Right cardiac atrium (tissue), 5 donors: Measurements from ENCODE around the gene TAS2R9. TPM values are rescaled to one million over a fixed set of nuclear protein-coding genes. Genes with fewer than 3 reads are reported as not detected.

Experiments used
- ATAC-seq, 2 donors: fragments of 200-7000 bp; cut with Tn5 transposase; one replicate each; pipeline versions ENCODE4 v1.8.0 to v1.9.1; 2020; ENCODE audit warnings: moderate library complexity in 2 of 2, mild to moderate bottlenecking in 1 of 2
- DNase-seq, 3 donors: peaks; one replicate each; pipeline ENCODE4 v3.0.0-alpha.2; 2020
- H3K27ac ChIP-seq: one replicate; pipeline ENCODE4 v1.5.1; 2013; ENCODE audit warnings: mild to moderate bottlenecking, low read length, control low read depth, moderate library complexity
- H3K27me3 ChIP-seq: one replicate; pipeline ENCODE4 v1.6.1; 2013; ENCODE audit not compliant: control insufficient read depth, insufficient read depth
- H3K4me1 ChIP-seq: one replicate; pipeline ENCODE4 v1.6.1; 2013; ENCODE audit warnings: low read length; ENCODE audit not compliant: control insufficient read depth, insufficient read depth
- H3K4me3 ChIP-seq: one replicate; pipeline ENCODE4 v1.5.1; 2013; ENCODE audit warnings: low read length, control low read depth
- H3K9me3 ChIP-seq: one replicate; pipeline ENCODE4 v1.6.1; 2013; ENCODE audit warnings: low read length; ENCODE audit not compliant: control insufficient read depth
- WGBS: extraction: QIAGEN DNeasy Blood & Tissue Kit; methylation state at CpG from one replicate; pipeline ENCODE4 v1.1.7; 2013; 5-methylcytosine and 5-hydroxymethylcytosine counted together
- intact Hi-C, 4 donors: fragments of 100-400 bp; cut with DNase I; formaldehyde crosslinking; loops; one replicate each; pipeline versions ENCODE4 v1.11.0 to v1.14.0; 2022 to 2023
- long read RNA-seq, 4 donors: library from polyadenylated mRNA; unstranded; transcript quantifications; one replicate each; pipeline ENCODE4 v2.0.0, GENCODE V29; 2020 to 2021
- polyA plus RNA-seq: library from polyadenylated mRNA; stranded (reverse); fragments of 200-250 nt; gene quantifications from one replicate; pipeline ENCODE4 v1.2.3, GENCODE V29; 2013
- total RNA-seq, 4 donors: library from RNA; stranded (reverse); fragmentation: NEBNext Ultra II Directional; extraction: Animal tissue kit (Norgen Biotek cat#: 25700); gene quantifications; one replicate each; pipeline ENCODE4 v1.2.1, GENCODE V29; 2021
- donor health status: healthy with polysubstance abuse.
- donor health status: DM: no; HTN: yes; CAD: no.
- donor health status: DM: no; HTN: no; CAD: no.
- donor health status: DM: no; HTN: yes; CAD: no; lungs with severe emphysema.
- donor health status: DM: yes; HTN: yes; CAD: no.

The TAS2R9 gene
- total RNA-seq, result not detected
- polyA plus RNA-seq, result not detected
- long read RNA-seq, donor 1, result 0 reads
- long read RNA-seq, donor 2, result 0 reads
- long read RNA-seq, donor 3, result 0 reads
- long read RNA-seq, donor 4, result 0 reads

GRCh38 chr12:10810068-10810467 lies at the start of gene TAS2R9:
Gene TAS2R9, minus strand, starts transcription at chr12:10810168. Its CDS starts 93 bp downstream, at chr12:10810075.
- Histone ChIP-seq H3K4me1 (no peaks in the 10 kb centered on the region), H3K4me3 (no peak within 1 kb of the TSS), H3K27me3 (no peaks in the 10 kb centered on the region), H3K9me3 (no peaks in the 10 kb centered on the region), H3K27ac (no peak within 1 kb of the TSS)
- ATAC-seq, result no peak
- DNase-seq, result no peak
- intact Hi-C loops, result no loop called here

- Histone ChIP-seq H3K4me1 (peaks cover 3% of the 10 kb centered on the region), H3K4me3 (no peak overlapping the region), H3K27me3 (no peaks in the 10 kb centered on the region), H3K27ac (no peak overlapping the region), H3K9me3 (peaks cover 2% of the 10 kb centered on the region)
- ATAC-seq, result no peak
- 98% methylated on average over 2 of the region's 2 CpGs for WGBS
- intact Hi-C loops, result no loop called here
- no peak for DNase-seq
These were observed 45.8 kb upstream of the TAS2R9 start for GRCh38 chr12:10855807-10856206.

- Histone ChIP-seq H3K27ac (no peak overlapping the region), H3K4me3 (no peak overlapping the region), H3K4me1 (peaks cover 3% of the 10 kb centered on the region), H3K9me3 (peaks cover 2% of the 10 kb centered on the region), H3K27me3 (no peaks in the 10 kb centered on the region)
- ATAC-seq (no peak), DNase-seq (peak in 1 of 3 donors; percentile 32)
- intact Hi-C loops, result no loop called here
- WGBS, result 82% methylated on average over 2 of the region's 2 CpGs
These were observed 43.8 kb upstream of the TAS2R9 start for GRCh38 chr12:10853776-10854175.

GRCh38 chr12:10851243-10851858 lies 41.4 kb upstream of the TAS2R9 start:
- Histone ChIP-seq H3K4me3 (no peak overlapping the region), H3K27ac (no peak overlapping the region), H3K4me1 (peaks cover 3% of the 10 kb centered on the region), H3K9me3 (peaks cover 2% of the 10 kb centered on the region), H3K27me3 (no peaks in the 10 kb centered on the region)
- 81% methylated on average over 4 of the region's 4 CpGs for WGBS
- intact Hi-C loops, result no loop called here
- DNase-seq, result no peak
- ATAC-seq, result no peak

- Histone ChIP-seq H3K4me3 (no peak within 1 kb of the TSS), H3K27me3 (no peaks in the 10 kb centered on the region), H3K9me3 (no peaks in the 10 kb centered on the region), H3K4me1 (peaks cover 3% of the 10 kb centered on the region), H3K27ac (no peak within 1 kb of the TSS)
- ATAC-seq (no peak), DNase-seq (no peak)
- 91% methylated on average over 4 of the region's 4 CpGs for WGBS
- intact Hi-C loops, result no loop called here
These were observed 39.5 kb upstream of the TAS2R9 start, which contains the start of gene PRR4 for GRCh38 chr12:10849425-10849878. Gene PRR4, minus strand, starts transcription at chr12:10849475. Its CDS starts 38 bp downstream, at chr12:10849437.

GRCh38 chr12:10847744-10848143 lies 37.8 kb upstream of the TAS2R9 start:
- no peak for ATAC-seq

GRCh38 chr12:10842862-10843261 lies 32.9 kb upstream of the TAS2R9 start:
- intact Hi-C loops, result no loop called here
- ATAC-seq (no peak), DNase-seq (no peak)
- Histone ChIP-seq H3K9me3 (no peaks in the 10 kb centered on the region), H3K4me3 (no peak overlapping the region), H3K4me1 (no peaks in the 10 kb centered on the region), H3K27ac (no peak overlapping the region), H3K27me3 (no peaks in the 10 kb centered on the region)
- 97% methylated on average over 2 of the region's 2 CpGs for WGBS

More at GRCh38 chr12:10847744-10848143, 37.8 kb upstream of the TAS2R9 start:
- Histone ChIP-seq H3K4me3 (no peak overlapping the region), H3K27me3 (no peaks in the 10 kb centered on the region), H3K27ac (no peak overlapping the region), H3K9me3 (no peaks in the 10 kb centered on the region), H3K4me1 (peaks cover 3% of the 10 kb centered on the region)
- intact Hi-C loops, result no loop called here
- whole genome bisulfite sequencing, result 31% methylated on average over 2 of the region's 2 CpGs
- no peak for DNase-seq

GRCh38 chr12:10838461-10838860 lies 28.5 kb upstream of the TAS2R9 start:
- Histone ChIP-seq H3K27me3 (no peaks in the 10 kb centered on the region), H3K4me3 (no peak overlapping the region), H3K9me3 (no peaks in the 10 kb centered on the region), H3K27ac (no peak overlapping the region), H3K4me1 (no peaks in the 10 kb centered on the region)
- intact Hi-C loops, result no loop called here
- no peak for ATAC-seq
- no peak for DNase-seq
- WGBS, result 86% methylated on average over 3 of the region's 3 CpGs

GRCh38 chr12:10829994-10830393 lies 20.0 kb upstream of the TAS2R9 start:
- DNase-seq, result no peak
- intact Hi-C loops, result no loop called here
- H3K4me3 ChIP-seq, result no peak overlapping the region
- H3K4me1 ChIP-seq, result no peaks in the 10 kb centered on the region
- H3K27ac ChIP-seq, result no peak overlapping the region
- no peaks in the 10 kb centered on the region for H3K9me3 ChIP-seq
- 96% methylated on average over 1 of the region's 1 CpG for WGBS
- H3K27me3 ChIP-seq, result no peaks in the 10 kb centered on the region
- ATAC-seq, result no peak

- H3K4me1 ChIP-seq, result no peaks in the 10 kb centered on the region
- WGBS, result 86% methylated on average over 3 of the region's 3 CpGs
- ATAC-seq (no peak), DNase-seq (no peak)
- intact Hi-C loops, result no loop called here
- H3K4me3 ChIP-seq, result no peak within 1 kb of the TSS
- no peak within 1 kb of the TSS for H3K27ac ChIP-seq
- H3K9me3 ChIP-seq, result no peaks in the 10 kb centered on the region
- no peaks in the 10 kb centered on the region for H3K27me3 ChIP-seq
These were observed 16.3 kb upstream of the TAS2R9 start, which contains the start of gene TAS2R10 for GRCh38 chr12:10826258-10826657. Gene TAS2R10, minus strand, starts transcription at chr12:10826358. Its CDS starts 89 bp downstream, at chr12:10826269.

- H3K27ac ChIP-seq, result no peak overlapping the region
- H3K4me3 ChIP-seq, result no peak overlapping the region
- DNase-seq (no peak), ATAC-seq (no peak)
- 73% methylated on average over 3 of the region's 3 CpGs for WGBS
- no peaks in the 10 kb centered on the region for H3K9me3 ChIP-seq
- no peaks in the 10 kb centered on the region for H3K4me1 ChIP-seq
- intact Hi-C loops, result no loop called here
- no peaks in the 10 kb centered on the region for H3K27me3 ChIP-seq
These were observed 15.0 kb upstream of the TAS2R9 start for GRCh38 chr12:10824957-10825356.
